HepG2 (cell line): ENCODE results near the gene POPDC2. TPM values are rescaled to one million over a fixed set of nuclear protein-coding genes. Genes with fewer than 3 reads are reported as not detected.

Experiments
- ATAC-seq: fragments of 200-7000 bp; cut with Tn5 transposase; 3 replicates; pipeline ENCODE4 v1.9.1; 2020; ENCODE audit warnings: mild to moderate bottlenecking, moderate library complexity
- BruUV-seq: library from RNA; stranded (reverse); fragments of 400-500 nt; replicated peaks from 2 replicates; lab custom pipeline; 2021; lab: Mats Ljungman, UMichigan
- CTCF ChIA-PET: fragments of 300-600 bp; formaldehyde crosslinking; extraction: SDS; loops from one replicate; lab custom pipeline; 2021; ENCODE audit warnings: low total read pairs, inconsistent platforms, low intra/inter-chr PET ratio; lab: Yijun Ruan, JAX
- POLR2A ChIA-PET: fragments of 350-600 bp; sonication (Branson Sonifier 250); formaldehyde crosslinking; loops from one replicate; lab custom pipeline; 2020; ENCODE audit warnings: antibody characterized with exemption, inconsistent platforms; lab: Yijun Ruan, JAX
- DNase-seq: peaks from one replicate; pipeline ENCODE4 v3.0.0-alpha.2; 2015; ENCODE audit warnings: low spot score
- FAIRE-seq: peaks from 3 replicates; lab custom pipeline; 2011; peaks lifted over from hg19 to GRCh38; lab: Jason Lieb, UNC
- H2AFZ ChIP-seq: one replicate; pipeline ENCODE4 v1.6.1; 2011; ENCODE audit warnings: low read length, inconsistent platforms
- H3K27ac ChIP-seq: fragments of 300-600 bp; 3 replicates; pipeline ENCODE4 v1.8.0; 2011; ENCODE audit warnings: mixed run types, mild to moderate bottlenecking, mixed read lengths, low read length, inconsistent platforms; ENCODE audit not compliant: insufficient read depth; ENCODE audit errors: extremely low read length
- H3K27me3 ChIP-seq, 2 experiments: fragments of 200-600 bp in 1 of 2; 2 replicates in 1 of 2; 3 replicates in 1 of 2; pipeline versions ENCODE4 v1.6.0 to v1.8.0; 2011; ENCODE audit warnings: low read length in 2 of 2, mild to moderate bottlenecking in 2 of 2, moderate library complexity in 2 of 2, inconsistent platforms in 1 of 2; ENCODE audit not compliant: insufficient read depth in 2 of 2, control insufficient read depth in 1 of 2
- H3K36me3 ChIP-seq, 2 experiments: fragments of 200-600 bp in 1 of 2; replicated peaks in 1 of 2; 2 replicates in 1 of 2; 3 replicates in 1 of 2; pipeline versions ENCODE4 v1.5.1 to v1.8.0; 2011; ENCODE audit warnings: low read length in 2 of 2, inconsistent platforms in 1 of 2; ENCODE audit not compliant: insufficient read depth in 2 of 2, control insufficient read depth in 1 of 2
- H3K4me1 ChIP-seq: 2 replicates; pipeline ENCODE4 v1.5.1; 2012; ENCODE audit warnings: low read length, inconsistent platforms; ENCODE audit not compliant: insufficient read depth
- H3K4me2 ChIP-seq: 2 replicates; pipeline ENCODE4 v1.6.0; 2011; ENCODE audit warnings: low read depth, low read length, inconsistent platforms
- H3K4me3 ChIP-seq, 3 experiments: fragments of 200-600 bp in 1 of 3; sonication (generic), shearing (Covaris generic) in 1 of 3; replicated peaks in 1 of 3; 2 replicates each; pipeline ENCODE4 v1.5.1; 2011 to 2016; ENCODE audit warnings: low read length in 3 of 3, inconsistent platforms in 2 of 3, low read depth in 2 of 3, mild to moderate bottlenecking in 2 of 3, control low read depth in 1 of 3, mixed read lengths in 1 of 3; ENCODE audit not compliant: insufficient read depth in 1 of 3
- H3K79me2 ChIP-seq: one replicate; pipeline ENCODE4 v1.6.1; 2011; ENCODE audit warnings: low read length, inconsistent platforms; ENCODE audit not compliant: insufficient read depth
- H3K9ac ChIP-seq: 2 replicates; pipeline ENCODE4 v1.6.0; 2011; ENCODE audit warnings: mild to moderate bottlenecking, low read depth, low read length, inconsistent platforms; ENCODE audit not compliant: insufficient read depth
- H3K9me3 ChIP-seq: 2 replicates; pipeline ENCODE4 v1.5.1; 2012; ENCODE audit warnings: mild to moderate bottlenecking, low read length
- H4K20me1 ChIP-seq: 2 replicates; pipeline ENCODE4 v1.6.0; 2011; ENCODE audit warnings: inconsistent platforms, mild to moderate bottlenecking, low read length, moderate library complexity; ENCODE audit not compliant: insufficient read depth
- AHR ChIP-seq: IDR thresholded peaks from 2 replicates; pipeline ENCODE4 v1.6.1; 2018; ENCODE audit warnings: missing genetic modification reagents, missing compliant biosample characterization
- CBX2 ChIP-seq, 2 experiments: fragments of 200-600 bp in 1 of 2; sonication (generic); formaldehyde crosslinking in 1 of 2; IDR thresholded peaks; 2 replicates each; pipeline versions ENCODE4 v1.7.0 to v1.8.1; 2018 to 2022; ENCODE audit warnings: low read depth in 2 of 2, low read length in 1 of 2, mild to moderate bottlenecking in 1 of 2, missing genetic modification reagents in 1 of 2
- ESRRA ChIP-seq: sonication (generic); formaldehyde crosslinking; IDR thresholded peaks from 2 replicates; pipeline ENCODE4 v1.5.1; 2020; ENCODE audit warnings: mild to moderate bottlenecking, low read depth, missing genetic modification reagents
- GFI1 ChIP-seq: sonication (generic); formaldehyde crosslinking; IDR thresholded peaks from 2 replicates; pipeline ENCODE4 v1.5.0; 2020; ENCODE audit warnings: missing genetic modification reagents, mild to moderate bottlenecking, borderline replicate concordance
- HMG20B ChIP-seq: conservative IDR thresholded peaks from 2 replicates; pipeline ENCODE4 v1.6.1; 2016; ENCODE audit warnings: missing genetic modification reagents, missing compliant biosample characterization
- SNAPC2 ChIP-seq: sonication (generic); formaldehyde crosslinking; IDR thresholded peaks from 2 replicates; pipeline ENCODE4 v1.8.1; 2022; ENCODE audit warnings: mild to moderate bottlenecking, missing genetic modification reagents
- ZNF10 ChIP-seq: sonication (generic); formaldehyde crosslinking; IDR thresholded peaks from 2 replicates; pipeline ENCODE4 v1.4.0; 2020; ENCODE audit warnings: mild to moderate bottlenecking, low read depth, missing genetic modification reagents, borderline replicate concordance
- ZNF552 ChIP-seq: sonication (generic); formaldehyde crosslinking; IDR thresholded peaks from 2 replicates; pipeline ENCODE4 v1.9.0; 2022; ENCODE audit warnings: missing genetic modification reagents, mild to moderate bottlenecking, borderline replicate concordance
- WGBS: methylation state at CpG from one replicate; pipeline ENCODE4 v1.1.6; 2017; ENCODE audit warnings: low lambda C conversion rate; 5-methylcytosine and 5-hydroxymethylcytosine counted together
- in situ Hi-C: cut with HindIII; loops from 2 replicates; pipeline ENCODE4 v1.10.0; 2017; ENCODE audit warnings: low pct_unique_long_range_greater_than_20kb; ENCODE audit not compliant: extremely low pct_ligation_motif_present
- intact Hi-C: fragments of 100-400 bp; cut with micrococcal nuclease; formaldehyde crosslinking; loops from one replicate; pipeline ENCODE4 v1.10.0; 2022; ENCODE audit not compliant: unreplicated experiment
- polyA plus RNA-seq, 8 experiments: library from polyadenylated mRNA; depleted of rRNA in 3 of 8; stranded (reverse) in 7 of 8; unstranded in 1 of 8; fragments of >200 nt; fragmentation: Illumina TruSeq in 4 of 8; extraction: Trizol in 4 of 8; gene quantifications; 2 replicates each; pipeline versions ENCODE4 v1.2.1 to v1.2.3, GENCODE V29; 2011 to 2016; ENCODE audit warnings: low read depth in 4 of 8, missing spikeins in 1 of 8, mixed read lengths in 1 of 8; ENCODE audit not compliant: insufficient read depth in 1 of 8
- total RNA-seq, 5 experiments: library from RNA; depleted of rRNA; stranded (reverse); fragments of >200 nt; fragmentation: Illumina TruSeq; extraction: Trizol; gene quantifications; 2 replicates each; pipeline ENCODE4 v1.2.3, GENCODE V29; 2016; ENCODE audit warnings: low read depth in 1 of 5
- TF ChIP-seq, protein P1 (sequence below): IDR thresholded peaks from 2 replicates; pipeline ENCODE4 v1.6.1; 2016; ENCODE audit warnings: low read depth, control low read depth

Gene POPDC2
- total and polyA plus RNA-seq, 2 of the 13 experiments (the other 11 are each of a cell fraction or from before 2014, with no cell fraction given): 0.18 to 0.58 TPM

DNA sequence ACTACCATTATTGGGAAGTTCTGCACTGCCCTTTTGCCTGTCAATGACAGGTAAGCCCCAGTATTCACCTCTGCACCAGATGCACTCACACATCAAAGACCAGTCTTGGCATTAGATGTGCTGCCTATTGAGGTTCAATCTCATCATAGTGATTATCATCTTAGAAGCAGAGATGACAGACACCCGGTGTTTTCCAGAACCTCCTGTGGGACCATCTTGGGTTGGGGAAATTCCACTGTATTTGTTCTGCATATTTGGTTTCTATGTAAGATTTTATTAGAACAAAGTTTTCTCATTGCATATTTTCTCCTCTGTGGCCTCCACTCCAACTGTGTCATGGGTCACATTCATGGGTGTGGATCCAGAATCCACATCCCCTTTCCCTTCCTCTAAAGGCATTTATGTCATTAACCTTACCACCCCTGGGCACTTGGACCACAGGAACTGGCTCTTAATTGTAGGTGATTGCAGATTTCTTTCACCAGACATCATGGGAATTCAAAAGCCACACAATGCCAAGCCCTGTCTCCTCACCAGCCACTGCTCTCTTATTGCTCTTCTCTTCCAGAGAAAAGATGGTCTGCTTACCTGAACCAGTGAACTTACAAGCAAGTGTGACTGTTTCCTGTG is 31.5 kb downstream of the POPDC2 start:
- no peak for TF ChIP-seq HMG20B
- no peak for TF ChIP-seq ESRRA (CRISPR knock-in tag)
- TF ChIP-seq, protein P1, sequence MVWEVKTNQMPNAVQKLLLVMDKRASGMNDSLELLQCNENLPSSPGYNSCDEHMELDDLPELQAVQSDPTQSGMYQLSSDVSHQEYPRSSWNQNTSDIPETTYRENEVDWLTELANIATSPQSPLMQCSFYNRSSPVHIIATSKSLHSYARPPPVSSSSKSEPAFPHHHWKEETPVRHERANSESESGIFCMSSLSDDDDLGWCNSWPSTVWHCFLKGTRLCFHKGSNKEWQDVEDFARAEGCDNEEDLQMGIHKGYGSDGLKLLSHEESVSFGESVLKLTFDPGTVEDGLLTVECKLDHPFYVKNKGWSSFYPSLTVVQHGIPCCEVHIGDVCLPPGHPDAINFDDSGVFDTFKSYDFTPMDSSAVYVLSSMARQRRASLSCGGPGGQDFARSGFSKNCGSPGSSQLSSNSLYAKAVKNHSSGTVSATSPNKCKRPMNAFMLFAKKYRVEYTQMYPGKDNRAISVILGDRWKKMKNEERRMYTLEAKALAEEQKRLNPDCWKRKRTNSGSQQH (CRISPR knock-in tag): no peak
- no peak for TF ChIP-seq SNAPC2
- TF ChIP-seq AHR (CRISPR knock-in tag): no peak
- TF ChIP-seq ZNF552 (CRISPR knock-in tag): no peak
- no peak for TF ChIP-seq CBX2 (IDR thresholded peaks at IDR 0.05; ENCODE audit: low read depth, low read length)
- no peak for TF ChIP-seq CBX2 (CRISPR knock-in tag; IDR thresholded peaks at IDR 0.05; ENCODE audit: low read depth)
- no peak for TF ChIP-seq GFI1 (CRISPR knock-in tag)
- TF ChIP-seq ZNF10: no peak
- TF ChIP-seq, all 625 proteins: peak for 0
- 8% methylated on average over 1 of the region's 1 CpG for WGBS
- no peaks in the 10 kb centered on the region for H4K20me1 ChIP-seq
- no peak overlapping the region for H3K9ac ChIP-seq
- ATAC-seq (no peak), DNase-seq (no peak), FAIRE-seq (no peak)
- ChIA-PET POLR2A (no interaction called here), CTCF (no interaction called here)
- H3K79me2 ChIP-seq: no peaks in the 10 kb centered on the region
- no peaks in the 10 kb centered on the region for H3K4me1 ChIP-seq
- H3K4me3 ChIP-seq: no peak overlapping the region
- peaks cover 0 to 10% of the 10 kb centered on the region in 2 experiments; a peak in 2 of 5 replicates for H3K27me3 ChIP-seq
- no peak overlapping the region for H3K4me2 ChIP-seq
- H3K36me3 ChIP-seq: no peaks in the 10 kb centered on the region
- BruUV-seq: no TSS peak
- no peak overlapping the region for H3K27ac ChIP-seq
- H2AFZ ChIP-seq: no peak overlapping the region
- intact Hi-C loops (no loop called here), in situ Hi-C loops (no loop called here)
- no peaks in the 10 kb centered on the region for H3K9me3 ChIP-seq
